ENCODE results near the gene DEPDC4.

DNA sequence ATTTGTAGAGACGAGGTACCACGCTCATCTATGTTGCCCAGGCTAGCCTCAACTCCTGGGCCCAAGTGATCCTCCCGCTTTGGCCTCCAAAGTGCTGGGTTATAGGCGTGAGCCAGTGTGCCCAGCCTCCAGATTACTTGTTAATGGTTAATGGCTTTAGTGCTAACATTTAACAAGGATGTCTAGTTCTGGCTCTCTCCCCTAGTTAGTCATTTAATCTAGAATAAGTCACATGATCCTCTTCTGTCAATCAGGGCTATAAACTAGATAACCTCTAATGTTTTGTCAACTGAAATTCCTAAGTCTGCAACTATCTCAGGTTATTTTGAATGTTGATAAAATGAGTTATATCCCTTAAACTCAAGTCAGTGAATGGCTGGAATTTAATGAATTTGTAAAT is 50.5 kb downstream of the DEPDC4 start:
- TF ChIP-seq CTCF (IDR thresholded peaks at IDR 0.05; ENCODE audit: poor library complexity, severe bottlenecking), result no peak
- no peak for TF ChIP-seq POLR2AphosphoS5 (IDR thresholded peaks at IDR 0.05)
- TF ChIP-seq TAF1 (IDR thresholded peaks at IDR 0.05; ENCODE audit: low read depth), result no peak
- no peak for TF ChIP-seq MXI1 (conservative IDR thresholded peaks at IDR 0.05; ENCODE audit: poor library complexity, severe bottlenecking)
- no peak for TF ChIP-seq EP300 (conservative IDR thresholded peaks at IDR 0.05; ENCODE audit: poor library complexity, severe bottlenecking)

Data from neural cell (in vitro differentiated cells).